ENCODE measurements around the gene SORCS3. TPM values are rescaled to one million over a fixed set of nuclear protein-coding genes. Genes with fewer than 3 reads are reported as not detected.

SORCS3 gene
- total and polyA plus RNA-seq, 10 of the 15 experiments (the other 5 are each of a cell fraction or from before 2014, with no cell fraction given), result 0.01 to 0.04 (median 0.02) TPM; not detected in 7

DNA sequence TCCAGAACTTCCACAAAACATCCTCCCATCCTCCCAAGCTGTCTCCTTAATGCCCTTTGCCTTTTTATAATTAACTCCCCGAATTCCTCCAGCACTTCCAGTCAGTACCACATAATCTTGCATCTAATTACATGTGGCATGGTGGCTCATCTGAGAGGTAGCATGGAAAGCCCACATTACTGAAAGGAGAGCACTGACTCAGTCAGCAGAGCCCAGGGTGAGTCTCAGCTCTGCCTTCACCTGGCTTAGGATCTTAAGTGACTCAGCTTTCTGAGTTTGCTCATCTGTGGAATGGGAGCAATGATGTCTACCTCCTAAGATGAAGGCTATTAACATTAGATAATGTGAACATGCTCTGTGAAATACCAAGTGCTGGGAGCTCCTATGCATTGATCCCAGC lies 433.9 kb downstream of the SORCS3 start:
- no peak for ATAC-seq
- no peak for FAIRE-seq
- intact Hi-C loops (cut with micrococcal nuclease; ENCODE audit: unreplicated experiment), result no loop called here
- CTCF ChIA-PET, result no interaction called here
- no peak overlapping the region for H3K27ac ChIP-seq (ENCODE audit: control insufficient read depth, insufficient read depth)
- no peaks in the 10 kb centered on the region for H4K20me1 ChIP-seq (ENCODE audit: control insufficient read depth, insufficient read depth)
- TF ChIP-seq MYC (IDR thresholded peaks at IDR 0.05; ENCODE audit: insufficient read depth, insufficient read length, insufficient replicate concordance, low read length, severe bottlenecking) (no peak), GATAD2B (conservative IDR thresholded peaks at IDR 0.05; ENCODE audit: low read depth) (no peak), IRF4 (IDR thresholded peaks at IDR 0.05; ENCODE audit: low read depth, low read length) (no peak), NR2C1 (IDR thresholded peaks at IDR 0.05) (no peak), IKZF2 (IDR thresholded peaks at IDR 0.05) (no peak), SMAD1 (IDR thresholded peaks at IDR 0.05; ENCODE audit: low read depth, partially characterized antibody) (no peak), NRF1 (conservative IDR thresholded peaks at IDR 0.05; ENCODE audit: low read depth, low read length) (no peak)
- DNase-seq (ENCODE audit: low read depth, low spot score), result no peak
- no peaks in the 10 kb centered on the region for H3K79me2 ChIP-seq (ENCODE audit: control insufficient read depth, insufficient read depth, low read length)
- no peak overlapping the region for H3K9ac ChIP-seq (ENCODE audit: control insufficient read depth, insufficient read depth, low read length)
- no peaks in the 10 kb centered on the region for H3K27me3 ChIP-seq (replicated peaks in 1 of 2; ENCODE audit: control insufficient read depth in 2 of 2, insufficient read depth in 2 of 2, low read length in 1 of 2)
- H3K4me2 ChIP-seq (ENCODE audit: control insufficient read depth, insufficient read depth), result no peak overlapping the region
- POLR2A ChIA-PET, result no interaction called here
- H3K9me3 ChIP-seq (replicated peaks; ENCODE audit: control insufficient read depth, insufficient read depth, low read length), result no peaks in the 10 kb centered on the region
- 0% methylated on average over 1 of the region's 1 CpG for WGBS (ENCODE audit: insufficient coverage, insufficient replicate concordance, low lambda C conversion rate, missing lambda C conversion rate)
- BruUV-seq (replicated peaks), result no TSS peak
- SMC1A ChIA-PET (ENCODE audit: uncharacterized antibody, unreplicated experiment), result no interaction called here
- RAD21 ChIA-PET (ENCODE audit: unreplicated experiment), result no interaction called here
- H3K4me3 ChIP-seq, result no peak overlapping the region
- H3K36me3 ChIP-seq (ENCODE audit: control insufficient read depth in 2 of 2, insufficient read depth in 2 of 2, low read length in 1 of 2), result no peaks in the 10 kb centered on the region
- in situ Hi-C loops (cut with MboI), result no loop called here
- H3K4me1 ChIP-seq (ENCODE audit: control insufficient read depth, insufficient read depth, low read length), result no peaks in the 10 kb centered on the region
- H2AFZ ChIP-seq (ENCODE audit: control insufficient read depth, low read depth, low read length), result no peak overlapping the region

DNA sequence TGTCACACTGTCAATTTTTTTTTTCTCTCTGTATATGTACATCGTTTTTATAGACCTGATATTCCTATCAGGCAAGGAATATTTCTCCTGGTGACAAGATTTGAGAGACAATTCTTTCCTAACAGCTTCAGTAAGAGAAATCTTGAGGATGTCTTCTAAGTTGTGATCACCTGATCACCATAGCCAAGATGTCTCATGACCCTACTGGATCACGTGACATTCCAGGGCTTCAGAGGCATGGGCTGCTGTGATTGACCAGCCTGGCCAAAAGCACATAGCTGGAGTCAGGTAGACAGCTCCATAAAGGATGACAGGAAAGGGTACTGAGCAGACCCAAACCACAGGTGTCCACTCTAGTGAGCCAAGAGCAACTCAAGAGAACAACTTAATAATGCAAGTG lies 444.9 kb downstream of the SORCS3 start:
- Histone ChIP-seq H3K9me3 (replicated peaks; ENCODE audit: control insufficient read depth, insufficient read depth, low read length) (no peaks in the 10 kb centered on the region), H4K20me1 (ENCODE audit: control insufficient read depth, insufficient read depth) (no peaks in the 10 kb centered on the region), H3K4me2 (ENCODE audit: control insufficient read depth, insufficient read depth) (no peak overlapping the region), H3K79me2 (ENCODE audit: control insufficient read depth, insufficient read depth, low read length) (no peaks in the 10 kb centered on the region), H2AFZ (ENCODE audit: control insufficient read depth, low read depth, low read length) (no peak overlapping the region), H3K9ac (ENCODE audit: control insufficient read depth, insufficient read depth, low read length) (no peak overlapping the region), H3K4me1 (ENCODE audit: control insufficient read depth, insufficient read depth, low read length) (no peaks in the 10 kb centered on the region), H3K36me3 (ENCODE audit: control insufficient read depth in 2 of 2, insufficient read depth in 2 of 2, low read length in 1 of 2) (no peaks in the 10 kb centered on the region), H3K27ac (ENCODE audit: control insufficient read depth, insufficient read depth) (no peak overlapping the region), H3K27me3 (replicated peaks in 1 of 2; ENCODE audit: control insufficient read depth in 2 of 2, insufficient read depth in 2 of 2, low read length in 1 of 2) (no peaks in the 10 kb centered on the region), H3K4me3 (no peak overlapping the region)
- DNase-seq (ENCODE audit: low read depth, low spot score), result no peak
- POLR2A ChIA-PET, result interaction anchor here (0.6 kb wide), 1 partner anchor 266 kb away, joined by 3 read pairs; no protein-coding TSS in a partner anchor
- intact Hi-C loops (cut with micrococcal nuclease; ENCODE audit: unreplicated experiment) (no loop called here), in situ Hi-C loops (cut with MboI) (no loop called here)
- no peak for ATAC-seq
- TF ChIP-seq RAD21 (IDR thresholded peaks at IDR 0.05; ENCODE audit: insufficient read depth, low read depth, low read length) (no peak), RAD51 (IDR thresholded peaks at IDR 0.05) (peak; percentile 27; the same call in 1 of the 2 replicates), DPF2 (IDR thresholded peaks at IDR 0.05) (no peak)
- FAIRE-seq, result no peak
- 3% methylated on average over 2 of the region's 2 CpGs for WGBS (ENCODE audit: insufficient coverage, insufficient replicate concordance, low lambda C conversion rate, missing lambda C conversion rate)
- SMC1A ChIA-PET (ENCODE audit: uncharacterized antibody, unreplicated experiment), result no interaction called here
- BruUV-seq (replicated peaks), result no TSS peak
- RAD21 ChIA-PET (ENCODE audit: unreplicated experiment), result no interaction called here
- CTCF ChIA-PET, result no interaction called here

Measured in GM12878 (cell line).